ENCODE measurements around the gene ANO2.

Gene ANO2

GRCh38 chr12:5808981-5809380, 136.1 kb downstream of the ANO2 start:
- DNase-seq: no peak

- no peak for DNase-seq
Observed at GRCh38 chr12:5807514-5808219, 137.4 kb downstream of the ANO2 start.

- no peak for DNase-seq
Observed at GRCh38 chr12:5807090-5807414, 138.0 kb downstream of the ANO2 start.

- DNase-seq: no peak
Observed at GRCh38 chr12:5806371-5807089, 138.5 kb downstream of the ANO2 start.

- no peak for DNase-seq
Observed at GRCh38 chr12:5803532-5803931, 141.5 kb downstream of the ANO2 start.

- DNase-seq: no peak
Observed at GRCh38 chr12:5798242-5799015, 146.6 kb downstream of the ANO2 start.

GRCh38 chr12:5797661-5798060, 147.4 kb downstream of the ANO2 start:
- DNase-seq: no peak

GRCh38 chr12:5796959-5797225, 148.2 kb downstream of the ANO2 start:
- DNase-seq: no peak

GRCh38 chr12:5796171-5796958, 148.7 kb downstream of the ANO2 start:
- no peak for DNase-seq

- DNase-seq: no peak
Observed at GRCh38 chr12:5794156-5794555, 150.9 kb downstream of the ANO2 start.

GRCh38 chr12:5792343-5792742, 152.7 kb downstream of the ANO2 start:
- no peak for DNase-seq

GRCh38 chr12:5789469-5789968, 155.5 kb downstream of the ANO2 start:
- no peak for DNase-seq

GRCh38 chr12:5787828-5788227, 157.2 kb downstream of the ANO2 start:
- no peak for DNase-seq

- DNase-seq: no peak
Observed at GRCh38 chr12:5785601-5786000, 159.5 kb downstream of the ANO2 start.

- no peak for DNase-seq
Observed at GRCh38 chr12:5784462-5785130, 160.5 kb downstream of the ANO2 start.

GRCh38 chr12:5783289-5783920, 161.7 kb downstream of the ANO2 start:
- DNase-seq: no peak

GRCh38 chr12:5780536-5780935, 164.5 kb downstream of the ANO2 start:
- no peak for DNase-seq

- DNase-seq: no peak
Observed at GRCh38 chr12:5779401-5779800, 165.7 kb downstream of the ANO2 start.

- DNase-seq: no peak
Observed at GRCh38 chr12:5778821-5779220, 166.2 kb downstream of the ANO2 start.

GRCh38 chr12:5777451-5777850, 167.6 kb downstream of the ANO2 start:
- DNase-seq: no peak

- no peak for DNase-seq
Observed at GRCh38 chr12:5776091-5776490, 169.0 kb downstream of the ANO2 start.

- DNase-seq: no peak
Observed at GRCh38 chr12:5773550-5773949, 171.5 kb downstream of the ANO2 start.
